ENCODE measurements around the gene ZSCAN23. TPM values are rescaled to one million over a fixed set of nuclear protein-coding genes. Genes with fewer than 3 reads are reported as not detected.

The ZSCAN23 gene
- total RNA-seq, 1 experiment from 2014 or later: 5.4 TPM

DNA sequence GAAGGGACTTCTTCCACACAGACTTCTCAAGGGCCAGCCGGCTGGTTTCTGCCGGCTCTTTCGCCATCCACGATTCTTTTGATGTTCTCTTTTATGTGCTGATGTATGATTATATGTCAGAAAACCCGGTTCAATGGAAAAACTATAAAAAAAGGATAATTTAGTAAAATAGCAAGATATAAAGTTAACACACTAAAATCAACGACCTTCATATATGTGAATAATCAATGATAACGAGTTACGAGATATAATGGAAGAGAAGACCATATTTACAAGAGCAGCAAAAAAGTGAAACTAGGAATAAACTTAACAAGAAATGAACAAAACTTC is 43.2 kb downstream of the ZSCAN23 start:
- DNase-seq (ENCODE audit: low spot score): no peak
- ChIA-PET POLR2A (ENCODE audit: low non-redundant PET) (no interaction called here), CTCF (no interaction called here)
- intact Hi-C loops (cut with micrococcal nuclease; ENCODE audit: unreplicated experiment): no loop called here
- Histone ChIP-seq H3K27me3 (replicated peaks; ENCODE audit: insufficient read depth, low read depth, low read length, poor library complexity) (no peaks in the 10 kb centered on the region), H3K9me3 (ENCODE audit: low read depth, low read length, poor library complexity, severe bottlenecking) (no peaks in the 10 kb centered on the region), H3K27ac (ENCODE audit: low read depth, low read length, poor library complexity, severe bottlenecking) (peak overlapping the region; percentile 81), H3K36me3 (ENCODE audit: insufficient read depth, low read length, poor library complexity, severe bottlenecking) (peaks cover 18% of the 10 kb centered on the region), H3K4me1 (ENCODE audit: insufficient read depth, low read length, poor library complexity, severe bottlenecking) (peaks cover 12% of the 10 kb centered on the region), H3K4me3 (ENCODE audit: low read depth, low read length, poor library complexity, severe bottlenecking) (peak overlapping the region; percentile 76)
- no TSS peak for BruUV-seq (replicated peaks)
- TF ChIP-seq, protein P1, sequence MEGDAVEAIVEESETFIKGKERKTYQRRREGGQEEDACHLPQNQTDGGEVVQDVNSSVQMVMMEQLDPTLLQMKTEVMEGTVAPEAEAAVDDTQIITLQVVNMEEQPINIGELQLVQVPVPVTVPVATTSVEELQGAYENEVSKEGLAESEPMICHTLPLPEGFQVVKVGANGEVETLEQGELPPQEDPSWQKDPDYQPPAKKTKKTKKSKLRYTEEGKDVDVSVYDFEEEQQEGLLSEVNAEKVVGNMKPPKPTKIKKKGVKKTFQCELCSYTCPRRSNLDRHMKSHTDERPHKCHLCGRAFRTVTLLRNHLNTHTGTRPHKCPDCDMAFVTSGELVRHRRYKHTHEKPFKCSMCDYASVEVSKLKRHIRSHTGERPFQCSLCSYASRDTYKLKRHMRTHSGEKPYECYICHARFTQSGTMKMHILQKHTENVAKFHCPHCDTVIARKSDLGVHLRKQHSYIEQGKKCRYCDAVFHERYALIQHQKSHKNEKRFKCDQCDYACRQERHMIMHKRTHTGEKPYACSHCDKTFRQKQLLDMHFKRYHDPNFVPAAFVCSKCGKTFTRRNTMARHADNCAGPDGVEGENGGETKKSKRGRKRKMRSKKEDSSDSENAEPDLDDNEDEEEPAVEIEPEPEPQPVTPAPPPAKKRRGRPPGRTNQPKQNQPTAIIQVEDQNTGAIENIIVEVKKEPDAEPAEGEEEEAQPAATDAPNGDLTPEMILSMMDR (conservative IDR thresholded peaks at IDR 0.05; ENCODE audit: low read depth, low read length): no peak
- no peak for TF ChIP-seq EZH2 (IDR thresholded peaks at IDR 0.05; ENCODE audit: borderline replicate concordance, low read depth, low read length, poor library complexity, severe bottlenecking)

GRCh38 chr6:28399350-28400121 is 43.8 kb downstream of the ZSCAN23 start, which contains the start of gene ZSCAN12:
Gene ZSCAN12 (minus strand): TSS chr6:28399747. CDS start chr6:28398405, 1,342 bp downstream.
- Histone ChIP-seq H3K4me1 (ENCODE audit: insufficient read depth, low read length, poor library complexity, severe bottlenecking) (peaks cover 12% of the 10 kb centered on the region), H3K9me3 (ENCODE audit: low read depth, low read length, poor library complexity, severe bottlenecking) (no peaks in the 10 kb centered on the region), H3K27me3 (replicated peaks; ENCODE audit: insufficient read depth, low read depth, low read length, poor library complexity) (no peaks in the 10 kb centered on the region), H3K4me3 (ENCODE audit: low read depth, low read length, poor library complexity, severe bottlenecking) (peak within 1 kb of the TSS; percentile 76), H3K27ac (ENCODE audit: low read depth, low read length, poor library complexity, severe bottlenecking) (peak within 1 kb of the TSS; percentile 81), H3K36me3 (ENCODE audit: insufficient read depth, low read length, poor library complexity, severe bottlenecking) (peaks cover 18% of the 10 kb centered on the region)
- intact Hi-C loops (cut with micrococcal nuclease; ENCODE audit: unreplicated experiment): loop anchor here (5.0 kb wide), 2 partner anchors 43 to 188 kb away; partner anchors contain the start of gene ZSCAN23
- POLR2A ChIA-PET (ENCODE audit: low non-redundant PET): interaction anchor here (0.8 kb wide), 1 partner anchor 191 kb away, joined by 4 read pairs; no protein-coding TSS in a partner anchor
- CTCF ChIA-PET: no interaction called here
- DNase-seq (ENCODE audit: low spot score): peak; percentile 94
- TSS peak; percentile 96 for BruUV-seq (replicated peaks)
- TF ChIP-seq, protein P1 (conservative IDR thresholded peaks at IDR 0.05; ENCODE audit: low read depth, low read length): peak; percentile 76
- no peak for TF ChIP-seq EZH2 (IDR thresholded peaks at IDR 0.05; ENCODE audit: borderline replicate concordance, low read depth, low read length, poor library complexity, severe bottlenecking)

DNA sequence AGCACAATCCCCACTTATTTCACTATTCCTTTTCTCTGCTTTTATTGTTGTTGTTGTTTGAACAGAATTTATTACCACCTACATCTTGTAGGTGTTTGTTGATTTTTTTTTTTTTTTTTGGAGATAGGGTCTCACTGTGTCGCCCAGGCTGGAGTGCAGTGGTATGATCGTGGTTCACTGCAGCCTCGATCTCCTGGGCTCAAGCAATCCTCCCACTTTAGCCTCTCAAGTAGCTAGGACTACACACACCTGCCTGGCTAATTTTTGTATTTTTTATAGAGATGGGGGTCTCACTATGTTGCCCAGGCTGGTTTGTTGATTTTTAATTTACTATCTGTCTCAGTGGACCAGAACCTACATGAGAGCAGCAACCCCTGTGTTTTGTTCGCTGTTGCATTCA is 47.4 kb downstream of the ZSCAN23 start:
- Histone ChIP-seq H3K36me3 (ENCODE audit: insufficient read depth, low read length, poor library complexity, severe bottlenecking) (peaks cover 48% of the 10 kb centered on the region), H3K27me3 (replicated peaks; ENCODE audit: insufficient read depth, low read depth, low read length, poor library complexity) (no peaks in the 10 kb centered on the region), H3K9me3 (ENCODE audit: low read depth, low read length, poor library complexity, severe bottlenecking) (no peaks in the 10 kb centered on the region), H3K4me1 (ENCODE audit: insufficient read depth, low read length, poor library complexity, severe bottlenecking) (peaks cover 12% of the 10 kb centered on the region), H3K27ac (ENCODE audit: low read depth, low read length, poor library complexity, severe bottlenecking) (no peak overlapping the region), H3K4me3 (ENCODE audit: low read depth, low read length, poor library complexity, severe bottlenecking) (no peak overlapping the region)
- ChIA-PET POLR2A (ENCODE audit: low non-redundant PET) (no interaction called here), CTCF (no interaction called here)
- no TSS peak for BruUV-seq (replicated peaks)
- TF ChIP-seq, protein P1 (conservative IDR thresholded peaks at IDR 0.05; ENCODE audit: low read depth, low read length): no peak
- no peak for TF ChIP-seq EZH2 (IDR thresholded peaks at IDR 0.05; ENCODE audit: borderline replicate concordance, low read depth, low read length, poor library complexity, severe bottlenecking)
- DNase-seq (ENCODE audit: low spot score): no peak
- intact Hi-C loops (cut with micrococcal nuclease; ENCODE audit: unreplicated experiment): loop anchor here (5.0 kb wide), 2 partner anchors 46 to 191 kb away; partner anchors contain the start of gene ZSCAN23
